ENCODE measurements around the gene KCNQ1.

The KCNQ1 gene

GRCh38 chr11:2777871-2778629 is 333.2 kb downstream of the KCNQ1 start:
- H3K4me3 ChIP-seq (ENCODE audit: control insufficient read depth, low read depth, low read length), result no peak overlapping the region
- TF ChIP-seq, protein P1, sequence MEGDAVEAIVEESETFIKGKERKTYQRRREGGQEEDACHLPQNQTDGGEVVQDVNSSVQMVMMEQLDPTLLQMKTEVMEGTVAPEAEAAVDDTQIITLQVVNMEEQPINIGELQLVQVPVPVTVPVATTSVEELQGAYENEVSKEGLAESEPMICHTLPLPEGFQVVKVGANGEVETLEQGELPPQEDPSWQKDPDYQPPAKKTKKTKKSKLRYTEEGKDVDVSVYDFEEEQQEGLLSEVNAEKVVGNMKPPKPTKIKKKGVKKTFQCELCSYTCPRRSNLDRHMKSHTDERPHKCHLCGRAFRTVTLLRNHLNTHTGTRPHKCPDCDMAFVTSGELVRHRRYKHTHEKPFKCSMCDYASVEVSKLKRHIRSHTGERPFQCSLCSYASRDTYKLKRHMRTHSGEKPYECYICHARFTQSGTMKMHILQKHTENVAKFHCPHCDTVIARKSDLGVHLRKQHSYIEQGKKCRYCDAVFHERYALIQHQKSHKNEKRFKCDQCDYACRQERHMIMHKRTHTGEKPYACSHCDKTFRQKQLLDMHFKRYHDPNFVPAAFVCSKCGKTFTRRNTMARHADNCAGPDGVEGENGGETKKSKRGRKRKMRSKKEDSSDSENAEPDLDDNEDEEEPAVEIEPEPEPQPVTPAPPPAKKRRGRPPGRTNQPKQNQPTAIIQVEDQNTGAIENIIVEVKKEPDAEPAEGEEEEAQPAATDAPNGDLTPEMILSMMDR (IDR thresholded peaks at IDR 0.05; ENCODE audit: control insufficient read depth, insufficient read depth, low read depth, low read length, missing control alignments), result no peak
- no peak for DNase-seq (ENCODE audit: low read depth)

DNA sequence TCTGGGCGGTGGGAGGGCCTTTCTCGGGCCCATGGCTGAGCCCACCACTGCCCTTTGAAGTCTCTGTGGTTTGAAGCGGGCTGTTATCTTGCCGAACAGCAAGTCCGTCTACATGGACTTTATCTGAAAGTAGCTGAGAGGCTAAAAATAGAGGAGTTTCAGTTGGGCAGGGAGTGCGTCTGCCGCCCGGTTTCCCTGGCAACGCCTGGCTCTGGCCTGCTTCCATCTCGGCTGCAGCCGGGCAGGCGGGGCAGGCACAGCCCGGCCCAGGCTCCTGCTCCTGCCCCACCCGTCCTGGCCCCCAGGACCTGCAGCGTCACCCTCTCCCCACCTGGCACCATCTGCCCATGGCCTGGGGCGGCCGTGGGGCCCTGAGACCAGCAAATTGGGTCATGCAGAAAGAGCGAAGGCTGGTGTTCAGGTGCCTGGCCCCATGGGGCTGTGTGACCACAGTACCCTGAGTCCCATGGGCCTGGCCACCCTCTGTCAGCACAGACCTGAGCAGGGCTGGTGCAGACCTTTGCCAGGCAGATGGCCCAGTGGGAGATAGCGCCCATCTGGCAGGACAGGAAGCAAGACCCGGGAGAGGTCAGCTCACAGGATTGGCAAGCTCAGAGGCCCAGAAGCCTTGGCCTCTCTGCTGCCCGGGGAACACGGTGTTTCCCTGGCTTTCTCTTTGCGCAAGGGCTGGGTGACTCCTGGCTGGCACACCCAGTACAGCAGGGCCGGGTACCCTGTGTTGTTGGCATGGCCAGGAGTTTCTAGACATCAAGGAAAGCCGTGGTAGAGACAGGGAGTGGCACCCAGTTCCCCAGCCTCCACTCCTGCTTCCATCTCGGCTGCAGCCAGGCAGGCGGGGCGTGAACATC is 334.1 kb downstream of the KCNQ1 start:
- no peak overlapping the region for H3K4me3 ChIP-seq (ENCODE audit: control insufficient read depth, low read depth, low read length)
- no peak for DNase-seq (ENCODE audit: low read depth)
- TF ChIP-seq, protein P1 (IDR thresholded peaks at IDR 0.05; ENCODE audit: control insufficient read depth, insufficient read depth, low read depth, low read length, missing control alignments), result no peak

DNA sequence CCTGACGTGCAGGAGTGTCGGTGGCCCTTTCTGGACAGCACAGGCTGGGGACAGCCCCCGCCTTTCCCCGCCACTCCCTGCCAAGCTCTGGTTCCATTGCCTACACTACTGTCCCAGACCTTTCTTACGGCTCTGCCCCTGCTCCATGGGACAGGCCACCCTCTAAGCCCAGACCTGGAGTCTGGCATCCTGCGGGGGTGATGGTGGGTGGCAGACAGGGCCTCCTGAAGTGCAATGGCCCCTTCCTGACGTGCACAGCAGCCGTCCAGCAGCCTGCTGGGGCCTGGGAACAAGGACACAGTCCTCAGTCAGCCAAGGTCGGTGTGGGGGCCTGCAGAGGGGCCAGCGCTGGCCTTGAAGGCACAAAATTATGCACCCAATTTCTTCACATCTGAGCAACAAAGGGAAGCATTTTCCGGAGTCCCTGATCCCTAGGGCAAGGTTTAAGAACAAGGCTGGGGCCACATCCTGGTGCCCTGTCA is 334.7 kb downstream of the KCNQ1 start:
- no peak for DNase-seq (ENCODE audit: low read depth)
- TF ChIP-seq, protein P1 (IDR thresholded peaks at IDR 0.05; ENCODE audit: control insufficient read depth, insufficient read depth, low read depth, low read length, missing control alignments), result no peak
- no peak overlapping the region for H3K4me3 ChIP-seq (ENCODE audit: control insufficient read depth, low read depth, low read length)

GRCh38 chr11:2779981-2780849 is 335.4 kb downstream of the KCNQ1 start:
- DNase-seq (ENCODE audit: low read depth), result no peak
- no peak overlapping the region for H3K4me3 ChIP-seq (ENCODE audit: control insufficient read depth, low read depth, low read length)
- TF ChIP-seq, protein P1 (IDR thresholded peaks at IDR 0.05; ENCODE audit: control insufficient read depth, insufficient read depth, low read depth, low read length, missing control alignments), result no peak

GRCh38 chr11:2780850-2781407 is 336.1 kb downstream of the KCNQ1 start:
- no peak for DNase-seq (ENCODE audit: low read depth)
- TF ChIP-seq, protein P1 (IDR thresholded peaks at IDR 0.05; ENCODE audit: control insufficient read depth, insufficient read depth, low read depth, low read length, missing control alignments), result no peak
- no peak overlapping the region for H3K4me3 ChIP-seq (ENCODE audit: control insufficient read depth, low read depth, low read length)
